ENCODE results near the gene TRIM43. TPM values are rescaled to one million over a fixed set of nuclear protein-coding genes. Genes with fewer than 3 reads are reported as not detected.
"Not testable (repeated sequence)": the region's sequence is repeated elsewhere in the genome, so short reads cannot be mapped to it uniquely, and the experiment has no call there.

The TRIM43 gene
- total RNA-seq (2021; fragmentation: NEBNext Ultra II Directional; extraction: Animal tissue kit (Norgen Biotek cat#: 25700)), result not detected
- long read RNA-seq, result 0 reads

DNA sequence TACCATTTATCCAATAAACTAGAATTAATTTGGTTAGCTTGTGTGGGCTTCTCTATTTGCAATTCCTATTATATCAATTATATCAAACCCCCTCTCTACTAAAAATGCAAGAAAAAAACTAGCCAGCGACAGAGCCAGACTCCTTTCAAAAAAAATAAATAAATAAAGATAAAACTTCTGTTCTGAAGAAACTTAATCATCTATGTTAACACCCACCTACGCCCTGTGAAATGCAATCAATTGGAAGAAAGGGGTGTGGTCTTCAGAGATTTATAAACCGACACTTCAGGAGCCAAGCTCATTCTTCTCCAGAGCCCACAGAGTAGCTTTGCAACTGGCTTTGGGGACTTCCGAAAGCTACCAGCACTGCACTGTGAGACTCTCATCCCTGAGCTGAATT is at the start of gene TRIM43:
TRIM43 (plus strand) TSS at position 301 of the 400 bp plus-strand sequence. CDS start 2,023 bp downstream, outside the sequence.
- H3K4me1 Mint-ChIP-seq (ENCODE audit: low read depth); H3K27me3 Mint-ChIP-seq (ENCODE audit: insufficient read depth); H3K4me3 Mint-ChIP-seq; H3K36me3 Mint-ChIP-seq (ENCODE audit: low read depth); H3K9me3 Mint-ChIP-seq; H3K27ac Mint-ChIP-seq; DNase-seq: not testable (repeated sequence)

DNA sequence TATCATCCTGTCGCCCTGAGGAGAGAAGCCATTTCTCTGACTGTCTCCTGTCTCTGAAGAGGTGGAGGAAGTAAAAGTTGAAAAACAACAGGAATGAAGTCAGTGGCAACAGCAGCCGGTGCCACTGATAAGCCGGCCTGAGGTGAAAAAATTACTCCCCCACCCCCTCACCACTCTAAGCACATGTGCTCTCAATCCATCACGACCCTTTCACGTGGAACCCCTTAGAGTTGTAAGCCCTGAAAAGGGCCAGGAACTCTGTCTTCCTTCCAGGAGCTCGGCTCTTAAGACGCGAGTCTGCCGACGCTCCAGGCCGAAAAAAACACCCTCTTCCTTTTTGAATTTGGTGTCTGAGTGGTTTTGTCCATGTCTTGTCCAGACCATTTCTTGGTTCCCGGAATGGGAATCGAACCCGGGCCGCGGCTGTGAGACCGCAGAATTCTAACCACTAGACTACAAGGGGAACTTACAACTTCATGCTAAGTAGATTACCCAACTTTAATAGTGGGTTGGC is 40.7 kb upstream of the TRIM43 start:
- no peak overlapping the region for H3K4me3 Mint-ChIP-seq
- H3K36me3 Mint-ChIP-seq (ENCODE audit: low read depth), result no peaks in the 10 kb centered on the region
- peaks cover 3% of the 10 kb centered on the region for H3K27me3 Mint-ChIP-seq (ENCODE audit: insufficient read depth)
- TF ChIP-seq, protein P1, sequence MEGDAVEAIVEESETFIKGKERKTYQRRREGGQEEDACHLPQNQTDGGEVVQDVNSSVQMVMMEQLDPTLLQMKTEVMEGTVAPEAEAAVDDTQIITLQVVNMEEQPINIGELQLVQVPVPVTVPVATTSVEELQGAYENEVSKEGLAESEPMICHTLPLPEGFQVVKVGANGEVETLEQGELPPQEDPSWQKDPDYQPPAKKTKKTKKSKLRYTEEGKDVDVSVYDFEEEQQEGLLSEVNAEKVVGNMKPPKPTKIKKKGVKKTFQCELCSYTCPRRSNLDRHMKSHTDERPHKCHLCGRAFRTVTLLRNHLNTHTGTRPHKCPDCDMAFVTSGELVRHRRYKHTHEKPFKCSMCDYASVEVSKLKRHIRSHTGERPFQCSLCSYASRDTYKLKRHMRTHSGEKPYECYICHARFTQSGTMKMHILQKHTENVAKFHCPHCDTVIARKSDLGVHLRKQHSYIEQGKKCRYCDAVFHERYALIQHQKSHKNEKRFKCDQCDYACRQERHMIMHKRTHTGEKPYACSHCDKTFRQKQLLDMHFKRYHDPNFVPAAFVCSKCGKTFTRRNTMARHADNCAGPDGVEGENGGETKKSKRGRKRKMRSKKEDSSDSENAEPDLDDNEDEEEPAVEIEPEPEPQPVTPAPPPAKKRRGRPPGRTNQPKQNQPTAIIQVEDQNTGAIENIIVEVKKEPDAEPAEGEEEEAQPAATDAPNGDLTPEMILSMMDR (IDR thresholded peaks at IDR 0.05), result no peak
- no peak for DNase-seq
- peaks cover 5% of the 10 kb centered on the region; the same call in 1 of the 2 replicates for H3K4me1 Mint-ChIP-seq (ENCODE audit: low read depth)
- H3K27ac Mint-ChIP-seq, result no peak overlapping the region
- H3K9me3 Mint-ChIP-seq, result no peaks in the 10 kb centered on the region

DNA sequence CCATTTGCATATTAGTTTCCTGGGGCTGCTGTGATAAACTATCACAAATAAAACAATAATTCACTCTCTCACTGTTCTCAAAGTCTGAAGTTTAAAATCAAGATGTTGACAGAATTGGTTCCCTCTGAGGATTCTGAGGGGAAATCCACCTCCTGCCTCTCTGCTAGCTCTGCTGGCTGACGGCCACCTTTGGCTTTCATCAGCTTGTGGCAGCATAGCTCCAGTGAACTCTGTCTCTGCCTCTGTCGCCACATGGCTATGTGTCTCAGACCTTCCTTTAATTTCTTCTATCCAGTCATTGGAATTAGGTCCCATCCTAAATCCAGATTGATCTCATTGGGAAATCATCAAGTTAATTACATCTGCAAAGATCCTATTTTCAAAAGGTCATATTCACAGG is 38.9 kb upstream of the TRIM43 start:
- Mint-ChIP-seq H3K36me3 (ENCODE audit: low read depth) (no peaks in the 10 kb centered on the region), H3K27me3 (ENCODE audit: insufficient read depth) (no peaks in the 10 kb centered on the region; the same call in none of the 2 replicates), H3K27ac (no peak overlapping the region), H3K9me3 (no peaks in the 10 kb centered on the region), H3K4me3 (no peak overlapping the region), H3K4me1 (ENCODE audit: low read depth) (peaks cover 5% of the 10 kb centered on the region; the same call in 1 of the 2 replicates)
- TF ChIP-seq, protein P1 (IDR thresholded peaks at IDR 0.05), result no peak
- no peak for DNase-seq

DNA sequence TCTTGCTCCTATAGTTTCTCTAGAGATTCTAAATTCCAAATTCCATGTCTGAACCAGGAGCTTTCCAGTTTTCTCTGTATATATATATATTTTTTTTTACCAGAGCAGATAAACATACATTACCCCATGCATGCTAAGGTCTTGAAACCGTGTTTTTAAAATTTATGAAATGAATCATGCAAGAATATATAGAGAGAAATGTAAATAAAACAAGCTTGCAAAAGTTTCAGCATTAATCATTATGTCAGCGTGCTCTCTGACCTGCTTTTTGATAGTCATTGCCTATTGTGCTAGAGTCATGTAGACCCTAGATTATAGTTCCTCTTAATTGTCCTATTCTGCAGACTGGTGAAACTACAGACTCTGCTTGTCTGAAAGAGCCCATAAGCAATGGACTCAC is 22.6 kb upstream of the TRIM43 start:
- H3K27ac Mint-ChIP-seq, result no peak overlapping the region
- no peaks in the 10 kb centered on the region for H3K36me3 Mint-ChIP-seq (ENCODE audit: low read depth)
- TF ChIP-seq, protein P1 (IDR thresholded peaks at IDR 0.05), result no peak
- no peaks in the 10 kb centered on the region for H3K9me3 Mint-ChIP-seq
- no peak overlapping the region for H3K4me3 Mint-ChIP-seq
- no peak for DNase-seq
- H3K4me1 Mint-ChIP-seq (ENCODE audit: low read depth), result no peaks in the 10 kb centered on the region
- H3K27me3 Mint-ChIP-seq (ENCODE audit: insufficient read depth), result peaks cover 9% of the 10 kb centered on the region

DNA sequence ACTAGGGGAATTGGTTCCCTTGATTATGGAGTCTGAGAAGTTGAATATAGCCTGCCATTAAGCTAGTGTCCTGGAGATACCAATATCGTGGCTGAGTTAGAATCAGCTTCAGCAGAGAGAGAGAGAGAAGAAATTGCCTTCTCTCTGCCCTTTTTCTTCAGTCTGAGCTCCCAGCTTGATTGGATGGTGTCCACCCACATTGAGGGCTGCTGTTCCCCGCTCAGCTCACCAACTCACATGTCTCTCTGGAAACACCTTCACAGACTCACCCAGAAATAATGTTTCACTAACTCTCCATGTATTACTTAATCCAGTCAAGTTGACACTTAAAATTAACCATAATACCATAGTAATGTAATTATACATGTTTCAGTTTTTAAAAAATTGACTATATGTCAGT is 17.9 kb upstream of the TRIM43 start:
- no peak overlapping the region for H3K27ac Mint-ChIP-seq
- TF ChIP-seq, protein P1 (IDR thresholded peaks at IDR 0.05), result no peak
- H3K27me3 Mint-ChIP-seq (ENCODE audit: insufficient read depth), result peaks cover 15% of the 10 kb centered on the region
- no peaks in the 10 kb centered on the region for H3K4me1 Mint-ChIP-seq (ENCODE audit: low read depth)
- H3K9me3 Mint-ChIP-seq, result no peaks in the 10 kb centered on the region
- no peak overlapping the region for H3K4me3 Mint-ChIP-seq
- no peaks in the 10 kb centered on the region for H3K36me3 Mint-ChIP-seq (ENCODE audit: low read depth)
- no peak for DNase-seq

DNA sequence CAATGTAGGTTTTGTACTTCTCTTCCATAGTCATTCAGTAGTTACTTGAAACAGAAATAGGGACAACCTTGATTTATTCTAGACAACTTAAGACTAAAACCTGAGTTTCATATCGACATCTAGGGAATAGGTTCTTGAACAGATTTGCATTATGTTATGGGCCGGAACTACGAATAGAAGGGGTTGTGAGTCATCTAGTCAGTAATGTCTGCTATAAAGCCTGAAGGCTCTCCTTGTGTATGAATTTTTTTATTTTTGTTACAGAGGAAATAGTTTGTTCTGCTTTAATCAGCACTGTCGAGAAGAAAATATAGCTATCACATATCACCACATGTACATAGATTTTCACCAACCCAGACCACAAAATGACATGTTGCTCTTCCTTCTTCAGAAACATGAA is 17.3 kb upstream of the TRIM43 start:
- no peaks in the 10 kb centered on the region for H3K9me3 Mint-ChIP-seq
- H3K4me1 Mint-ChIP-seq (ENCODE audit: low read depth), result no peaks in the 10 kb centered on the region
- H3K4me3 Mint-ChIP-seq, result no peak overlapping the region
- no peak for DNase-seq
- H3K27me3 Mint-ChIP-seq (ENCODE audit: insufficient read depth), result peaks cover 16% of the 10 kb centered on the region
- H3K27ac Mint-ChIP-seq, result no peak overlapping the region
- TF ChIP-seq, protein P1 (IDR thresholded peaks at IDR 0.05), result no peak
- no peaks in the 10 kb centered on the region for H3K36me3 Mint-ChIP-seq (ENCODE audit: low read depth)
